ENCODE data around the gene PLOD2. TPM values are rescaled to one million over a fixed set of nuclear protein-coding genes. Genes with fewer than 3 reads are reported as not detected.

The PLOD2 gene
- total RNA-seq, 1 donor from 2014 or later = 208 TPM

GRCh38 chr3:146145642-146146041 is 15.3 kb downstream of the PLOD2 start:
- no peak for TF ChIP-seq CTCF (IDR thresholded peaks at IDR 0.05)
- H3K36me3 Mint-ChIP-seq (ENCODE audit: low read depth) = peaks cover 7% of the 10 kb centered on the region
- DNase-seq (ENCODE audit: low spot score) = no peak
- H3K27me3 Mint-ChIP-seq (ENCODE audit: low read depth) = no peaks in the 10 kb centered on the region
- no peak overlapping the region for H3K4me3 Mint-ChIP-seq (ENCODE audit: unreplicated experiment)
- no peak overlapping the region for H3K27ac Mint-ChIP-seq (ENCODE audit: unreplicated experiment)
- H3K4me1 Mint-ChIP-seq (ENCODE audit: low read depth) = peaks cover 69% of the 10 kb centered on the region
- no peaks in the 10 kb centered on the region for H3K9me3 Mint-ChIP-seq (ENCODE audit: low read depth)

GRCh38 chr3:146142757-146143156 is 18.2 kb downstream of the PLOD2 start:
- no peaks in the 10 kb centered on the region for H3K27me3 Mint-ChIP-seq (ENCODE audit: low read depth)
- DNase-seq (ENCODE audit: low spot score) = no peak
- H3K4me1 Mint-ChIP-seq (ENCODE audit: low read depth) = peaks cover 44% of the 10 kb centered on the region

DNA sequence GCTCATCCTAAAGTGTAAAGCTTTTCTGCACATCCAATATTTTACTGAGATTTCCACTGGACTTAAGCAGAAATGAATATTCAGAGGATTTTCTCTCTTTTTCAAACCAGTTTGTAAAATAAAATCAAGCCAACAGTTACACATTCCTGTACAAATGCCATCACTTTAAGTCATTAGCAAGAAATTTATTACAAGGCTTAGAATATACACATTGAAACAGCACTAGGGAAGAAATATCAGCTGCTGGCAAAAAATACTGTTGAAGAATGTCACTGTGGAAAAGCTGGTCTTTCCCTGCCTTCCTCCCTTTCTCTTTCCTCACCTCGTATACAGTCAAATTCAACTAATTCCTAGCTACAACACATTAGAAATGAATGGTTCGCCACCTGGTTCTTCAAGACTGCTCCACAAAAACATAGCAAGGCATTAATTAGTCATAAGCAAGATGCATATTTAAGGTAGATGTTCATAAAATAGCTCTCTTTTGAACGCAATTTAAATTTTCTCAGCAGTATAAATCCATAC is 21.3 kb downstream of the PLOD2 start:
- peaks cover 28% of the 10 kb centered on the region for H3K4me1 Mint-ChIP-seq (ENCODE audit: low read depth)
- H3K36me3 Mint-ChIP-seq (ENCODE audit: low read depth) = no peaks in the 10 kb centered on the region
- H3K27me3 Mint-ChIP-seq (ENCODE audit: low read depth) = no peaks in the 10 kb centered on the region
- DNase-seq (ENCODE audit: low spot score) = no peak
- H3K9me3 Mint-ChIP-seq (ENCODE audit: low read depth) = no peaks in the 10 kb centered on the region
- H3K27ac Mint-ChIP-seq (ENCODE audit: unreplicated experiment) = no peak overlapping the region
- no peak overlapping the region for H3K4me3 Mint-ChIP-seq (ENCODE audit: unreplicated experiment)
- no peak for TF ChIP-seq CTCF (IDR thresholded peaks at IDR 0.05)

More at GRCh38 chr3:146142757-146143156, 18.2 kb downstream of the PLOD2 start:
- H3K36me3 Mint-ChIP-seq (ENCODE audit: low read depth) = peaks cover 2% of the 10 kb centered on the region
- peak overlapping the region; percentile 68 for H3K27ac Mint-ChIP-seq (ENCODE audit: unreplicated experiment)
- H3K4me3 Mint-ChIP-seq (ENCODE audit: unreplicated experiment) = peak overlapping the region; percentile 8
- TF ChIP-seq CTCF (IDR thresholded peaks at IDR 0.05) = no peak
- no peaks in the 10 kb centered on the region for H3K9me3 Mint-ChIP-seq (ENCODE audit: low read depth)

DNA sequence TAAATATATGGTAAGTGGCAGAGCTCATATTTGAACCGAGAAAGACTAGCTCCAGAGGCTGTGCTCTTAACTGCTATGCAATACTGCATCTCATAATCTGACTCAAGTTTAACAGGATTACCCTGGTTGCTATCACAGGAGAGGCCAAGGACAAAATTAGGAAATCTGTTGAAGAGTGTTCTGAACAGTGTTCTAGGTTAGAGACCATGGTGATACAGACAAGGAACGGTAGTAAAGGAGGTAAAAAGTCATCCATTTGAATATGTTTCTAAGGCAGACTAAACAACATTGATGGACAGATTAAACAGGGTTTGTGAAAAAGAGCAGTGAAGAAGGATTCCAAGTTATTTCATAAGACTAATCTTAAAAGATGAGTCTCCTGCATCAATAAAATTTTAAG is 22.1 kb downstream of the PLOD2 start:
- Mint-ChIP-seq H3K9me3 (ENCODE audit: low read depth) (no peaks in the 10 kb centered on the region), H3K27me3 (ENCODE audit: low read depth) (no peaks in the 10 kb centered on the region), H3K36me3 (ENCODE audit: low read depth) (no peaks in the 10 kb centered on the region), H3K27ac (ENCODE audit: unreplicated experiment) (no peak overlapping the region), H3K4me1 (ENCODE audit: low read depth) (peaks cover 33% of the 10 kb centered on the region), H3K4me3 (ENCODE audit: unreplicated experiment) (no peak overlapping the region)
- no peak for DNase-seq (ENCODE audit: low spot score)
- TF ChIP-seq CTCF (IDR thresholded peaks at IDR 0.05) = no peak

DNA sequence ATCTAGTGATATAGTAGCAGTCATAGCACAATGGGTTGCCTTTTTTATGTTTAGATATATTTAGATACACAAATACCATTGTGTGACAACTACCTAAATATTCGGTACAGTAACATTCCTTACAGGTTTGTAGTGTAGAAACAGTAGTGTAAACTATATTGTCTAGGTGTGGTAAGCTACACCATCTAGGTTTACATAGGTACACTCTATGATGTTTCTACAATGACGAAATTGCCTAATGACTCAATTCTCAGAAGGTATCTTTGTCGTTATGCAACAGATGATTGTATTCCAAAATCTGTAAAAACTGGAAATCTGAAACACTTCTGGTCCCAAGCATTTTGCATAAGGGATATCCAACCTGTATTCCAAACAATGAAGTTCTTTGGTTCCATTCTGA is 24.3 kb downstream of the PLOD2 start:
- H3K9me3 Mint-ChIP-seq (ENCODE audit: low read depth) = no peaks in the 10 kb centered on the region
- H3K4me3 Mint-ChIP-seq (ENCODE audit: unreplicated experiment) = no peak overlapping the region
- no peaks in the 10 kb centered on the region for H3K36me3 Mint-ChIP-seq (ENCODE audit: low read depth)
- H3K27me3 Mint-ChIP-seq (ENCODE audit: low read depth) = no peaks in the 10 kb centered on the region
- no peak overlapping the region for H3K27ac Mint-ChIP-seq (ENCODE audit: unreplicated experiment)
- H3K4me1 Mint-ChIP-seq (ENCODE audit: low read depth) = peaks cover 34% of the 10 kb centered on the region
- no peak for TF ChIP-seq CTCF (IDR thresholded peaks at IDR 0.05)
- DNase-seq (ENCODE audit: low spot score) = no peak
